Ecto neural progenitor cell (in vitro differentiated cells): ENCODE results near the gene ZNF17.
"Not testable (repeated sequence)": the region's sequence is repeated elsewhere in the genome, so short reads cannot be mapped to it uniquely, and the experiment has no call there.

Source experiments
- DNase-seq: peaks from one replicate; pipeline ENCODE4 v3.0.0-alpha.2; 2018; ENCODE audit warnings: low spot score

The ZNF17 gene

GRCh38 chr19:57410877-57411671 lies at the start of gene ZNF17:
Gene ZNF17, plus strand, starts transcription at chr19:57411161. Its CDS starts 2,455 bp downstream, at chr19:57413616.
- peak; percentile 90 for DNase-seq

GRCh38 chr19:57362419-57362818 lies 48.5 kb upstream of the ZNF17 start:
- no peak for DNase-seq

- peak; percentile 99 for DNase-seq
Measured at GRCh38 chr19:57362997-57363687, 47.8 kb upstream of the ZNF17 start, which contains the start of the genes TRAPPC2B and ZNF547. Gene TRAPPC2B, plus strand, starts transcription at chr19:57363551. Its CDS starts 1,283 bp downstream, at chr19:57364834. Gene ZNF547, plus strand, starts transcription at chr19:57363551. Its CDS starts 5,005 bp downstream, at chr19:57368556.

DNA sequence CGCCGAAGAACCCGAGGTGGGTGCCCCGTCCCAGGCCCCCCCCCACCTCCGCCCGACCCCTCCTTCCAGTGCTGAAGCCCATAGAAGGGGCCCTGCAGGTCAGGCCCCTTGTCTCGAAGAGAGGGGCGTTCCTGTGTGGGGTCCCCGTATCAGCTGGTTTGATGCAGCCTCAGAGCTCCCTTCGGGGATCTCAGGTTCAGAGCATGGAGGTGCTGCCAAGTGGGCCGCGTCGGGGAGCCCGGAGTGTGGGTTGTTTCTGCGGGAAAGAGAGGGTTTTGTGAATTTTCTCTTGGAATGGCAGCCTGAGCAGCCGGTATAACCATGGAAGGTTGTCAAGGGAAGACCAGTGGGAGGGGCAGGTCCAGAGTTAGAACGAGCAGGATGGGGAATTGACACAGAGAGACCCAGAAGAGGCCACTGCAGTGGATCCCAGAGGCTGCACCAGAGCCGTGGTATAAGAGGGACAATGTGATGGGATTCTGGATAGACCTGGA lies 47.2 kb upstream of the ZNF17 start:
- DNase-seq, result no peak

- DNase-seq, result no peak
Measured at GRCh38 chr19:57366776-57367175, 44.2 kb upstream of the ZNF17 start.

- DNase-seq, result no peak
Measured at GRCh38 chr19:57374179-57374578, 36.8 kb upstream of the ZNF17 start.

GRCh38 chr19:57374647-57375046 lies 36.3 kb upstream of the ZNF17 start:
- DNase-seq, result not testable (repeated sequence)

DNA sequence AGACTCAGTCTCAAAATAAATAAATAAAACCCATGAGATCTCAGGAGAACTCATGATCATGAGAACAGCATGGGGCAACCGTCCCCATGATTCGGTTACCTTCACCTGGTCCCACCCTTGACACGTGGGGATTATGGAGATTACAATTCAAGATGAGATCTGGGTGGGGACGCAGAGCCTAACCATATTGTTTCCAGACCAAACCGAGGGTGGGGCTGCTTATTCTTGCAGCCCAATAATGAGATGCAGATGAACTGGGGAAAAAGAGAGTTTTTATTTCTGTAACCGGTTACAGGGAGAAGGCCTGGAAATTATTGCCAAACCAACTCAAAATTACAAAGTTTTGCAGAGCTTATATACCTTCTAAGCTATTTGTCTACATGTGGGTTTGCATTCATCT lies 34.8 kb upstream of the ZNF17 start:
- DNase-seq, result no peak

DNA sequence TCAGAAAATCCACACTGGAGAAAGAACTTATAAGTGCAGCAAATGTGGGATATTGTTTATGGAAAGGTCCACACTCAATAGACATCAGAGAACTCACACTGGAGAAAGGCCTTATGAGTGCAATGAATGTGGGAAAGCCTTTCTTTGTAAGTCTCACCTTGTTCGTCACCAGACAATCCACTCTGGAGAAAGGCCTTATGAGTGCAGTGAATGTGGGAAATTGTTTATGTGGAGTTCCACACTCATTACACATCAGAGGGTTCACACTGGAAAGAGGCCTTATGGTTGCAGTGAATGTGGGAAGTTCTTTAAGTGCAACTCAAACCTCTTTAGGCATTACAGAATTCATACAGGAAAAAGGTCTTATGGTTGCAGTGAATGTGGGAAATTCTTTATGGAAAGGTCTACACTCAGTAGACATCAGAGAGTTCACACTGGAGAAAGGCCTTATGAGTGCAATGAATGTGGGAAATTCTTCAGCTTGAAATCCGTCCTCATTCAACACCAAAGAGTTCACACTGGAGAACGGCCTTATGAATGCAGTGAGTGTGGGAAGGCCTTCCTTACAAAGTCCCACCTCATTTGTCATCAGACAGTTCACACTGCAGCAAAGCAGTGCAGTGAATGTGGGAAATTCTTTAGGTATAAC lies 33.3 kb upstream of the ZNF17 start:
- no peak for DNase-seq

DNA sequence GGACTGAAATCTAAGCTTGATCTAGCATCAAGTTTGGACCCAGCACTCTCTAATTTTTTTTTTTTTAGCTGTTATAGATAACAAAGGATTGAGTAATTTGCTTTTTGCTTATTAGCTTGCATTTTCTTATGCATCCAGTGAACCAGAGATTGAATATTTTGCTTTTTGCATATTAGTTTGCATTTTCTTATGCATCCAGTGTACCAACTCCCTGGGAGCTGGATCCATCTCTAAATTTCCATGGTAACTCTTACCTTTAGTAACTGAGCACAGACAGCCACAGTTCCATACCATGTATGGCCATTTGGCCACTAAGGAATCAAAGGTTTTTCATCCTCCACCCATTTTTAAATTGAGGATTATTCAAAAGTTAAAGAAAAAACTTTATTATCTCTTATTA lies 30.0 kb upstream of the ZNF17 start:
- no peak for DNase-seq

GRCh38 chr19:57382806-57383488 lies 28.0 kb upstream of the ZNF17 start:
- no peak for DNase-seq

DNA sequence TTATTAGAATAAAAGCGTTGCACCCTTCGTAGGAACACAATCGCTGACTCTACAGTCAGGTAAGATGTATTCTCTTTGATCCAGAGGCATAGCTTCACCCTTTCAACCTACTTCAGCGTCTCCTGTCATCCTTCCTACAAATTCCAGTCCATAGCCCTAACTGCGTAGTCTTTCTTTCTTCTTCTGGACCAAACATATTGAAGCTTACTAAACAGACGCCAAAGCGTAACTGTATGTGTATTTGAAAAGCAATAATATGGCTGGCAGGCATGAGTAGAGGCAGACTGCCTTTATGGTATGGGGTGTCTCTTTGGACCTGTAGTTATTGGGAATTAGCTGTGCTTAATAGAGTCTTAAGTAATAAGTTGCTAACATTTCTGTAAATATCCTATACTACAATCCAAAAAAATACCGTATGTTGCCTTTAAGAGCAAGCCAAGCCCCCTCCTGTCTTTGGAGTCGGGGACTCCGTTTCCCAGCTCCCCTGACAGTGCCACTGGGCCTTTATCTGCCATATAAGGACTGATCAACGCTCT lies 21.7 kb upstream of the ZNF17 start:
- DNase-seq, result no peak

- DNase-seq, result peak; percentile 99
Measured at GRCh38 chr19:57389730-57390598, 21.0 kb upstream of the ZNF17 start, which contains the start of gene ZNF548. Gene ZNF548, plus strand, starts transcription at chr19:57389854. Its CDS starts 246 bp downstream, at chr19:57390100.

- no peak for DNase-seq
Measured at GRCh38 chr19:57395710-57396109, 15.3 kb upstream of the ZNF17 start.

DNA sequence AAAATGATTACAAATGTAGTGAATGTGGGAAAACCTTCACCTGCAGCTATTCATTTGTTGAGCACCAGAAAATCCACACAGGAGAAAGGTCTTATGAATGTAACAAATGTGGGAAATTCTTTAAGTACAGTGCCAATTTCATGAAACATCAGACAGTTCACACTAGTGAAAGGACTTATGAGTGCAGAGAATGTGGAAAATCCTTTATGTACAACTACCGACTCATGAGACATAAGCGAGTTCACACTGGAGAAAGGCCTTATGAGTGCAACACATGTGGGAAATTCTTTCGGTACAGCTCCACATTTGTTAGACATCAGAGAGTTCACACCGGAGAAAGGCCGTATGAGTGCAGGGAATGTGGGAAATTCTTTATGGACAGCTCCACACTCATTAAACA lies 12.1 kb upstream of the ZNF17 start:
- no peak for DNase-seq

DNA sequence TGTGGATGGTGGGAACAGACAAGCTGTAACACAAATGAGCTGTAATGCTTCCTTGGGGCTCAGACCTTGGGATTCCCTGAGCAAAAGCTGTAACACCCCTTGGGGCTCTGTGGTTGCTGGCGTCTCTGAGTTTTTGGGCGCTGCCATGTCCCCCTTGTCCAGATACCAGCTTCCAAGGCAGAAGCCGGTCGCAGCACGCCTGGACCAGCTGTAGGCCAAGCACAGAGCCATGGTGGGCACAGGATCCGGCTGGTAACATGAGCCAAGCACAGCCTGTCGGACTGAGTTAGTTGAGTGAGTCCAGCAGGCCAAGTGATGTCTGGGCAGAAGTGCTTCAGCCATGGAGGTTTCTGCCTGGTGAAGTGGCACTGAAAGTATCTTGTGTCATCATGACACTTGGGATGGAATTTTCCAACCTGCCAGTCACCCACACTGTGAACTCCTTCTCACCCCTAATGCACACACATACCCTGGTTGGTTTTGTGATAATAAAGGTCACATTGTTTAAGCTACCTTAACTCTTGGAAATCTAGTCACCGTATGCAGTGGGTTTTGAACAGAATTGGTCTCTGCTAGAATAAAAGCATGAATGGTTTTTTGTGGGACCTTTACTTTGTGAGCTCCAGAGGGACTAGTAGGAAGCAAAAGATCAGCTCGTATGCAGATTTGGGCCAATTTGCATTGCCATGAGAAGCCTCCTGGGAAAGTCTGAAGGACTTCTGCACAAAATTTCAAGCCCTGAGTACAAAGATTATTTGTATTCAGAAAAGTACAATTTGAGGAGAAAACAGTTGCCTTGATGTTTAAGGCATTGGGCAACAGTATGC lies 7.0 kb upstream of the ZNF17 start:
- DNase-seq, result no peak

GRCh38 chr19:57406516-57407123 lies 4.3 kb upstream of the ZNF17 start:
- peak; percentile 80 for DNase-seq

DNA sequence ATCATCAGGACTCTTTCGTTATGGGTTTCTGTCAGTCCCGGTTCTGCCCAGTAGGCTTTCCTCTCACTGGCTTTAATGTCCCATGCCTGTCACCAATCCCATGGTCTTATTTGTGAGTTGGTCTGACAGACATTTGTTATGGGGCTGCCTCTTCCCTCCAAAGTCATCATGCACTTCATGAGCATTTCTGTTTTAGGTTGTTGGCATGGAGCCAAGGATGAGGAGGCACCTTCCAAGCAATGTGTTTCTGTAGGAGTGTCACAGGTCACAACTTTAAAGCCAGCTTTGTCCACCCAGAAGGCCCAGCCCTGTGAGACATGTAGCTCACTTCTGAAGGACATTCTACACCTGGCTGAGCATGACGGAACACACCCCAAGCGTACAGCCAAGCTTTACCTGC lies 8.5 kb downstream of the ZNF17 start:
- no peak for DNase-seq

GRCh38 chr19:57421037-57421436 lies 10.1 kb downstream of the ZNF17 start:
- DNase-seq, result no peak
